MCF 10A (cell line): Measurements from ENCODE around the gene TAAR2. TPM values are rescaled to one million over a fixed set of nuclear protein-coding genes. Genes with fewer than 3 reads are reported as not detected.

Experiments
- BruUV-seq: library from RNA; stranded (reverse); fragments of 400-500 nt; replicated peaks from 2 replicates; lab custom pipeline; 2021; lab: Mats Ljungman, UMichigan
- CTCF ChIA-PET: fragments of 300-600 bp; sonication (Branson Sonifier 250); formaldehyde crosslinking; extraction: SDS; loops from one replicate; lab custom pipeline; 2021; ENCODE audit warnings: antibody characterized with exemption, inconsistent platforms; lab: Yijun Ruan, JAX
- POLR2A ChIA-PET: fragments of 300-600, 350-650 bp; sonication (Branson Sonifier 250); formaldehyde crosslinking; extraction: SDS; loops from one replicate; lab custom pipeline; 2020; ENCODE audit warnings: antibody characterized with exemption, inconsistent platforms; lab: Yijun Ruan, JAX
- DNase-seq: peaks from one replicate; pipeline ENCODE4 v3.0.0-alpha.2; 2018; ENCODE audit not compliant: unreplicated experiment
- H3K27ac Mint-ChIP-seq: one replicate; pipeline ENCODE4 v1.8.0; 2022; ENCODE audit warnings: mild to moderate bottlenecking, low read depth, mixed read lengths; ENCODE audit not compliant: unreplicated experiment
- H3K27me3 Mint-ChIP-seq: one replicate; pipeline ENCODE4 v1.8.0; 2022; ENCODE audit warnings: mixed read lengths; ENCODE audit not compliant: insufficient read depth, unreplicated experiment
- H3K36me3 Mint-ChIP-seq: one replicate; pipeline ENCODE4 v1.8.0; 2022; ENCODE audit warnings: mild to moderate bottlenecking, moderate library complexity, mixed read lengths; ENCODE audit not compliant: insufficient read depth, unreplicated experiment
- H3K4me1 Mint-ChIP-seq: one replicate; pipeline ENCODE4 v1.8.0; 2022; ENCODE audit warnings: mixed read lengths; ENCODE audit not compliant: insufficient read depth, unreplicated experiment
- H3K4me3 Mint-ChIP-seq: one replicate; pipeline ENCODE4 v1.8.0; 2022; ENCODE audit warnings: mild to moderate bottlenecking, moderate library complexity, mixed read lengths; ENCODE audit not compliant: unreplicated experiment
- H3K9me3 Mint-ChIP-seq: one replicate; pipeline ENCODE4 v1.8.0; 2022; ENCODE audit warnings: mixed read lengths; ENCODE audit not compliant: unreplicated experiment
- CTCF ChIP-seq: fragments of 200-600 bp; IDR thresholded peaks from one replicate; pipeline ENCODE4 v1.8.0; 2022; ENCODE audit warnings: antibody characterized with exemption, mild to moderate bottlenecking; ENCODE audit not compliant: unreplicated experiment
- intact Hi-C: fragments of 100-400 bp; cut with micrococcal nuclease; formaldehyde crosslinking; loops from 2 replicates; pipeline ENCODE4 v1.14.1; 2022
- total RNA-seq: library from RNA; stranded (reverse); gene quantifications from 2 replicates; pipeline ENCODE4 v1.2.3, GENCODE V29; 2022

TAAR2 gene
- total RNA-seq, 1 experiment from 2014 or later: not detected

- H3K9me3 Mint-ChIP-seq: no peaks in the 10 kb centered on the region
- no peak for TF ChIP-seq CTCF
- no peak overlapping the region for H3K4me3 Mint-ChIP-seq
- intact Hi-C loops: no loop called here
- no TSS peak for BruUV-seq
- H3K27me3 Mint-ChIP-seq: no peaks in the 10 kb centered on the region
- ChIA-PET POLR2A (interaction anchor here (1.4 kb wide), 1 partner anchor 13 kb away, joined by 3 read pairs; no protein-coding TSS in a partner anchor), CTCF (interaction anchor here (0.6 to 1.4 kb wide), 5 partner anchors 53 to 1251 kb away, joined by 3 to 4 read pairs (median 3); no protein-coding TSS in a partner anchor)
- DNase-seq: no peak
- H3K36me3 Mint-ChIP-seq: no peaks in the 10 kb centered on the region
- no peak overlapping the region for H3K27ac Mint-ChIP-seq
- H3K4me1 Mint-ChIP-seq: no peaks in the 10 kb centered on the region
These were observed 37.8 kb upstream of the TAAR2 start for GRCh38 chr6:132661906-132662305.

- CTCF ChIA-PET: interaction anchor here (0.6 kb wide), 1 partner anchor 56 kb away, joined by 3 read pairs; no protein-coding TSS in a partner anchor
- H3K27ac Mint-ChIP-seq: no peak within 1 kb of the TSS
These were observed 35.0 kb upstream of the TAAR2 start, which contains the start of gene TAAR1 for GRCh38 chr6:132659082-132659481. Gene TAAR1, minus strand, starts transcription at chr6:132659182. Its CDS starts 13,179 bp downstream, at chr6:132646003.

GRCh38 chr6:132651062-132651461 is 27.0 kb upstream of the TAAR2 start:
- Mint-ChIP-seq H3K27me3 (peaks cover 10% of the 10 kb centered on the region), H3K36me3 (no peaks in the 10 kb centered on the region), H3K9me3 (no peaks in the 10 kb centered on the region), H3K4me1 (no peaks in the 10 kb centered on the region), H3K4me3 (no peak overlapping the region), H3K27ac (no peak overlapping the region)
- no TSS peak for BruUV-seq
- CTCF ChIA-PET: interaction anchor here (0.6 to 2.1 kb wide), 6 partner anchors 9 to 148 kb away, joined by 3 to 6 read pairs (median 4); partner anchors contain the start of gene SLC18B1
- DNase-seq: no peak
- TF ChIP-seq CTCF: no peak
- POLR2A ChIA-PET: interaction anchor here (0.6 to 0.8 kb wide), 2 partner anchors 15 to 65 kb away, joined by 3 read pairs; no protein-coding TSS in a partner anchor
- intact Hi-C loops: no loop called here

More at GRCh38 chr6:132659082-132659481, 35.0 kb upstream of the TAAR2 start, which contains the start of gene TAAR1:
- no peak for TF ChIP-seq CTCF
- DNase-seq: no peak
- Mint-ChIP-seq H3K4me1 (no peaks in the 10 kb centered on the region), H3K36me3 (no peaks in the 10 kb centered on the region), H3K27me3 (peaks cover 13% of the 10 kb centered on the region), H3K9me3 (no peaks in the 10 kb centered on the region), H3K4me3 (no peak within 1 kb of the TSS)
- no TSS peak for BruUV-seq
- intact Hi-C loops: no loop called here
- POLR2A ChIA-PET: no interaction called here

- BruUV-seq: no TSS peak
- ChIA-PET POLR2A (interaction anchor here (0.6 to 0.8 kb wide), 2 partner anchors 16 to 64 kb away, joined by 3 read pairs; no protein-coding TSS in a partner anchor), CTCF (interaction anchor here (0.7 to 2.1 kb wide), 4 partner anchors 18 to 371 kb away, joined by 3 to 5 read pairs (median 3); no protein-coding TSS in a partner anchor)
- H3K36me3 Mint-ChIP-seq: no peaks in the 10 kb centered on the region
- H3K9me3 Mint-ChIP-seq: no peaks in the 10 kb centered on the region
- no peak for TF ChIP-seq CTCF
- peaks cover 4% of the 10 kb centered on the region for H3K27me3 Mint-ChIP-seq
- H3K4me3 Mint-ChIP-seq: no peak overlapping the region
- H3K27ac Mint-ChIP-seq: no peak overlapping the region
- intact Hi-C loops: no loop called here
- no peaks in the 10 kb centered on the region for H3K4me1 Mint-ChIP-seq
- DNase-seq: peak; percentile 26
These were observed 26.4 kb upstream of the TAAR2 start for GRCh38 chr6:132650429-132650828.
